GM21515 (cell line): ENCODE measurements around the gene UBA1.

Experiments used
- ATAC-seq: cut with Tn5 transposase; IDR thresholded peaks from one replicate; pipeline ENCODE4 v1.9.1; 2021; ENCODE audit not compliant: unreplicated experiment

Gene UBA1

GRCh38 chrX:47187106-47187677 lies 6.4 kb upstream of the UBA1 start:
- no peak for ATAC-seq

GRCh38 chrX:47189906-47190305 lies 3.7 kb upstream of the UBA1 start:
- ATAC-seq, result no peak

- ATAC-seq, result peak; percentile 55
Observed at GRCh38 chrX:47190445-47191269, 3.0 kb upstream of the UBA1 start.

GRCh38 chrX:47191331-47191730 lies 2.3 kb upstream of the UBA1 start:
- peak; percentile 31 for ATAC-seq

GRCh38 chrX:47191806-47192401 lies 1.7 kb upstream of the UBA1 start:
- ATAC-seq, result no peak

GRCh38 chrX:47194194-47194787 lies 662 bp downstream of the UBA1 start:
- ATAC-seq, result no peak

- ATAC-seq, result no peak
Observed at GRCh38 chrX:47196098-47196497, 2.5 kb downstream of the UBA1 start.

GRCh38 chrX:47197526-47197925 lies 3.9 kb downstream of the UBA1 start:
- no peak for ATAC-seq

- no peak for ATAC-seq
Observed at GRCh38 chrX:47198026-47198686, 4.5 kb downstream of the UBA1 start.

- ATAC-seq, result no peak
Observed at GRCh38 chrX:47198687-47199080, 5.1 kb downstream of the UBA1 start.

GRCh38 chrX:47199286-47199685 lies 5.7 kb downstream of the UBA1 start:
- no peak for ATAC-seq

GRCh38 chrX:47200385-47201150 lies 6.9 kb downstream of the UBA1 start:
- no peak for ATAC-seq

GRCh38 chrX:47201345-47201944 lies 7.8 kb downstream of the UBA1 start:
- ATAC-seq, result no peak

GRCh38 chrX:47202316-47202715 lies 8.7 kb downstream of the UBA1 start:
- no peak for ATAC-seq

GRCh38 chrX:47202877-47203276 lies 9.2 kb downstream of the UBA1 start:
- ATAC-seq, result no peak

GRCh38 chrX:47204970-47205369 lies 11.3 kb downstream of the UBA1 start:
- ATAC-seq, result no peak

- no peak for ATAC-seq
Observed at GRCh38 chrX:47206316-47206715, 12.7 kb downstream of the UBA1 start.

- ATAC-seq, result no peak
Observed at GRCh38 chrX:47208108-47208507, 14.5 kb downstream of the UBA1 start.

- no peak for ATAC-seq
Observed at GRCh38 chrX:47209508-47210238, 16.0 kb downstream of the UBA1 start.
